ENCODE results near the gene CSNK1G1.
"Not testable (repeated sequence)": the region's sequence is repeated elsewhere in the genome, so short reads cannot be mapped to it uniquely, and the experiment has no call there.

The CSNK1G1 gene

GRCh38 chr15:64287953-64288352 lies 68.0 kb downstream of the CSNK1G1 start:
- DNase-seq (ENCODE audit: low spot score) = no peak

DNA sequence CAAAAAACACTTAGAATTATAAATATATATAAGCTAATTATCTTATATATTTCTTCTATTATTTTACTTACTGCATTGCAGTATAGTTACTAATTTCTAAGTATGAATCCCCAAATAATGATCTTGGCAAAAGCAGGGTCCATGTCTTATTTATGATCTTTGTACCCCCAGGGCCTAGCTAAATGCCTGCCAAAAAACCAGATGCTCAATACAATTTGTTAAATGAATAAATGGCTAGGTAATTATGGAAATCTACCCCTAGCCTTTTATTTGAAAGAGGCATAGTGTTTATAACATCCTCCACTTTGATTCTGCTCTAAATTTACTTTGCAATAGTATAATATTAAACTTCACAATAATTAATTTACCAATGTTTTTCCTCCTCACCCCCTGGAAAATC lies 69.5 kb downstream of the CSNK1G1 start:
- DNase-seq (ENCODE audit: low spot score) = no peak

GRCh38 chr15:64285871-64286270 lies 70.1 kb downstream of the CSNK1G1 start:
- no peak for DNase-seq (ENCODE audit: low spot score)

DNA sequence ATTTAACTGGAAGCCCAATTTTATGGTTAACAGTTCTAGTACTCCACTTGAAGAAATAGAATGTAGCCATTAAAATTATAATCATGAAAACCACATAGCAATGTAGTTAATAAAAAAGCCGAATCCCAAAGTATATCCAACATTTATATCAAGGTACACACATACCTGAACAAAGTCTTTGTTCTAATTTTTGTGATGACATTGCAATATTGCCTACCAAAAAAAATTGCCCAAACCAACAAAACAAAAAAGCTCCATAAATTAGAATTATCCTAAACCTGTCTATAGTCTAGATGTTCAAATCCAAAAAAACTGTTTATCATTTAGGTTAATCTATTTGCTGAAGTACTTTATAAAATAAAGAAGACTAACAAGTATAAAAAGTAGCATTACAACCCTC lies 70.8 kb downstream of the CSNK1G1 start:
- no peak for DNase-seq (ENCODE audit: low spot score)

- DNase-seq (ENCODE audit: low spot score) = no peak
Observed at GRCh38 chr15:64284042-64284441, 71.9 kb downstream of the CSNK1G1 start.

GRCh38 chr15:64282701-64283100 lies 73.3 kb downstream of the CSNK1G1 start:
- no peak for DNase-seq (ENCODE audit: low spot score)

- DNase-seq (ENCODE audit: low spot score) = no peak
Observed at GRCh38 chr15:64279131-64279530, 76.8 kb downstream of the CSNK1G1 start.

- no peak for DNase-seq (ENCODE audit: low spot score)
Observed at GRCh38 chr15:64275934-64276333, 80.0 kb downstream of the CSNK1G1 start.

- no peak for DNase-seq (ENCODE audit: low spot score)
Observed at GRCh38 chr15:64274341-64274950, 81.5 kb downstream of the CSNK1G1 start.

DNA sequence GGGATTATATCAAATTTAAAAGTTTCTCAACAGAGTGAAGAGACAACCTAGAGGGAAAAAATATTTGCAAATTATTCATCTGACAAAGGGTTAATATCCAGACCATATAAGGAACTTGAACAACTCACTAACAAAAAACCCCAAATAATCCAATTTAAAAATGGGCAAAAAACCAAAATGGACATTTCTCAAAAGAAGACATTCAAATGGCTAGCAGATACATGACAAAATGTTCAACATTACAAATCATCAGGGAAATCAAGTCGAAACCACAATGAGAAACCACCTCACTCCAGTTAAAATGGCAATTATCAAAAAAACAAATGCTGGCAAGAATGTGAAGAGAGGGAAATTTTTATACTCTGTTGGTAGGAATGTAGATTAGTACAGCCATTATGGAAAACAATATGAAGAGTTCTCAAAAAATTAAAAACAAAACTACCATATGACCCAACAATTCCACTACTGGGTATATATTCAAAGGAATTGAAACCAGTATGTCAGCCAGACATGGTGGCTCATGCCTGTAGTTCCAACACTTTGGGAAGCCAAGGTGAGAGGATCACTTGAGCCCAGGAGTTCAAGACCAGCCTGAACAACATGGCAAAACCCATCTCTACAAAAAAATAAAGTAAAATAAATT lies 88.5 kb downstream of the CSNK1G1 start:
- no peak for DNase-seq (ENCODE audit: low spot score)

GRCh38 chr15:64265188-64265587 lies 90.8 kb downstream of the CSNK1G1 start:
- not testable (repeated sequence) for DNase-seq (ENCODE audit: low spot score)

GRCh38 chr15:64264502-64264901 lies 91.5 kb downstream of the CSNK1G1 start:
- no peak for DNase-seq (ENCODE audit: low spot score)

DNA sequence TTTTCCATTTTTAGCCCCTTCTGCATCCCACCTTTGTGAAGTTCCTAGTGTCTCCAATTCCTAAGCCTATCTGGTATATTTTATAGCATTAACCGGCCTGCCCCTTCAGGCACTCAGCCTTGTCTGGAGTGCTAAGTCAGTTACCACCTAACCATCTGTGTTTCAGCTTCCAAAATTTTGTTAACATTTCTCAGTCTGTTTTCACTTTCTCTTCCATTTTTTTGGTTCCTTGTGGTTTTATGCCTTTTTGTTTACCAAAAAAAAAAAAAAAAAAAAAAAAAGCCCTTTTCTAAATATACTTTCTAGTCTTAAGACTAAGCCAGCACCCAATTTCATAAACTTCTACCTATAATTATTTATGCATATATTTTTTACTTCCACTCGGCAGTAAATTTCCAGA lies 92.4 kb downstream of the CSNK1G1 start:
- DNase-seq (ENCODE audit: low spot score) = no peak

DNA sequence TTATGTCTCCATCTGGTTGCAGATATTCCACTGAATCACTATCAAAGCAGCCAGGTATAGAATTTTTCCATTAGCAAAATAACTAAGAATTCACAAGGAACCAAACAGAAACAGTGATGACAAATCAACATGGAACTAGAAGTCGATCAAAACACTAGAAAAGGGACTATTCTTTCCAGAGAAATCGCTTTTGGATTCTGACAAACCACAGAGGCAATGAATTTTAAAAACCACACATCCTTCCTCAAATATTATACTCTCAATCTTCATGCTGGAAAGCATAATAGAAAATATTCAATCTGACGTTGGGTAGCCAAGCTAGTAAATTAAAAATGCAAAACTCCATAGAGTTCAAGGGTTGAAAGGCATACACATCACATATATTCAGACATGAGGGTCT lies 99.9 kb downstream of the CSNK1G1 start:
- DNase-seq (ENCODE audit: low spot score) = no peak

- no peak for DNase-seq (ENCODE audit: low spot score)
Observed at GRCh38 chr15:64251658-64252057, 104.3 kb downstream of the CSNK1G1 start.

- DNase-seq (ENCODE audit: low spot score) = no peak
Observed at GRCh38 chr15:64251121-64251520, 104.9 kb downstream of the CSNK1G1 start.

GRCh38 chr15:64249883-64250575 lies 105.9 kb downstream of the CSNK1G1 start:
- no peak for DNase-seq (ENCODE audit: low spot score)

- no peak for DNase-seq (ENCODE audit: low spot score)
Observed at GRCh38 chr15:64249406-64249805, 106.6 kb downstream of the CSNK1G1 start.

DNA sequence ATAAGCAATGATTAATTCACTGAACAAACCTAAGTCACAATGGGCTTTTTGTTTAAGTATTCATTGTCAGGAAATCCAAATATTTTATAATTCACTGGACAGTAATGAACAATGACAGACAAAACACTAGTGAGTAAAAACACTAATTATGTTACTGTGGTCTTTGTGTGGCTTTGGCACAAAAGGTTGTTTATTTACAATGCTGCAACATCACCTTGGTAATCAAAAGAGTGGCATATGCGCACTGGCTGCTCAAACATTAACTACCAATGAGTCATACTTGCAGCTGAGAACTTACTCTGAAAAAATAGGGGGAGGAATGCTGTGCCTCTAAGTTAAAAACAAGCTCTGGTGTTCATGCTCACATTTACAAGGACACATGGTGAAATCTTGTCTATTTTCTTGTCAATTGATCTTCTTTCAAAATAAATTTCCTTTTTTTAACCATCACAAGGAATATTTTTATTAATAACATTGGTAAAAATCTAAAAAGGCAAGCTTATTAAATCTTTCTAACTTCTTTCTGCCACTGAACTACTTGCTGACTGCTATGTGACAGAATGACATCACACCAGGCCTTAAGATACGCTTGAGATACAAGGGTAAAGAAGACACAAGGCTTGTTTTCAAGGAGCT lies 107.9 kb downstream of the CSNK1G1 start:
- DNase-seq (ENCODE audit: low spot score) = no peak

DNA sequence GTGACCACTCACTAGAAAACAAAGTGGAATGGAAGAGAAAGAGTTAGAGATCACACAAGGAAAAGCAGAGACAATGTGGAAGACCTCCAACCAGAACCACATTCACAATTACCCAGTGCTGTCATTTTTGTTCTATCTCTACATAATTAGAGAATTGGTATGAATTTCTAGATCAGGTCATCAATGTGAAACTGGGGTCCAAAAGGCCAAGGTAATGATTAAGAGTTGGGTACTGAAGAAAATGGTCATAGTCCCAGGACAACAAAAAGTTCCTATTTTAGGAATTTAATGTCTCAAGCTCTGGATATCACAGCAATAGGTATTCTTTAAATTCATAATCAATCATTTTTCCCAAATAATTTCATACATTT lies 108.5 kb downstream of the CSNK1G1 start:
- DNase-seq (ENCODE audit: low spot score) = no peak

GRCh38 chr15:64246364-64247189 lies 109.4 kb downstream of the CSNK1G1 start:
- DNase-seq (ENCODE audit: low spot score) = no peak

GRCh38 chr15:64245405-64245804 lies 110.6 kb downstream of the CSNK1G1 start:
- DNase-seq (ENCODE audit: low spot score) = no peak

Measured in hematopoietic multipotent progenitor cell treated with erythropoietin and hydrocortisone succinate and interleukin-3 and kit ligand, for 15 days (in vitro differentiated cells).